OCI-LY7 (cell line): ENCODE measurements around the gene SMARCB1. TPM values are rescaled to one million over a fixed set of nuclear protein-coding genes. Genes with fewer than 3 reads are reported as not detected.

ENCODE experiments used
- BruUV-seq: library from RNA; stranded (reverse); fragments of 400-500 nt; replicated peaks from 2 replicates; lab custom pipeline; 2021; lab: Mats Ljungman, UMichigan
- CTCF ChIA-PET: fragments of 300-600 bp; sonication (Branson Sonifier 250); formaldehyde crosslinking; loops from one replicate; lab custom pipeline; 2022; ENCODE audit warnings: antibody characterized with exemption; ENCODE audit not compliant: unreplicated experiment; lab: Charles Lee
- POLR2A ChIA-PET: fragments of 300-600 bp; sonication (Branson Sonifier 250); formaldehyde crosslinking; loops from one replicate; lab custom pipeline; 2022; ENCODE audit warnings: antibody characterized with exemption; lab: Charles Lee
- DNase-seq: peaks from one replicate; pipeline ENCODE4 v3.0.0-alpha.2; 2015; ENCODE audit warnings: low spot score
- H2AFZ ChIP-seq: fragments of 200-600 bp; sonication (generic), shearing (Covaris generic); 2 replicates; pipeline ENCODE4 v1.6.1; 2014; ENCODE audit warnings: mild to moderate bottlenecking, antibody characterized with exemption, low read length, moderate library complexity
- H3K27ac ChIP-seq: fragments of 200-600 bp; sonication (generic); 2 replicates; pipeline ENCODE4 v1.5.1; 2014; ENCODE audit warnings: mixed run types, low read depth, mild to moderate bottlenecking, moderate library complexity, low read length, inconsistent platforms; ENCODE audit not compliant: poor library complexity, severe bottlenecking
- H3K36me3 ChIP-seq: fragments of 200-600 bp; sonication (generic); 2 replicates; pipeline ENCODE4 v1.6.1; 2014; ENCODE audit warnings: mild to moderate bottlenecking, antibody characterized with exemption, low read length, moderate library complexity, mixed read lengths; ENCODE audit not compliant: insufficient read depth
- H3K4me1 ChIP-seq: fragments of 200-600 bp; sonication (generic); 2 replicates; pipeline ENCODE4 v1.5.1; 2014; ENCODE audit warnings: mild to moderate bottlenecking, low read length; ENCODE audit not compliant: insufficient read depth, poor library complexity, severe bottlenecking
- H3K4me2 ChIP-seq: fragments of 200-600 bp; sonication (generic); 2 replicates; pipeline ENCODE4 v1.6.1; 2014; ENCODE audit warnings: mild to moderate bottlenecking, low read length
- H3K4me3 ChIP-seq: fragments of 200-600 bp; sonication (generic); 2 replicates; pipeline ENCODE4 v1.5.1; 2014; ENCODE audit warnings: mild to moderate bottlenecking, low read depth, low read length; ENCODE audit not compliant: poor library complexity, severe bottlenecking
- H3K79me2 ChIP-seq: fragments of 200-600 bp; sonication (generic); 2 replicates; pipeline ENCODE4 v1.6.1; 2016; ENCODE audit warnings: low read depth, mild to moderate bottlenecking, low read length, moderate library complexity, mixed read lengths; ENCODE audit not compliant: insufficient read depth
- H3K9me2 ChIP-seq: fragments of 200-600 bp; sonication (generic); 2 replicates; pipeline ENCODE4 v1.6.1; 2016; ENCODE audit warnings: mild to moderate bottlenecking, low read length, mixed read lengths; ENCODE audit not compliant: insufficient read depth
- H3K9me3 ChIP-seq: fragments of 200-600 bp; sonication (generic); 2 replicates; pipeline ENCODE4 v1.6.1; 2014; ENCODE audit warnings: mild to moderate bottlenecking, mixed run types, low read length, mixed read lengths
- H4K20me1 ChIP-seq: fragments of 200-600 bp; sonication (generic); 2 replicates; pipeline ENCODE4 v1.6.1; 2014; ENCODE audit warnings: mild to moderate bottlenecking, antibody characterized with exemption, low read length, moderate library complexity, mixed read lengths; ENCODE audit not compliant: insufficient read depth
- CTCF ChIP-seq: fragments of 200-600 bp; sonication (generic); conservative IDR thresholded peaks from 2 replicates; pipeline ENCODE4 v1.5.1; 2014; ENCODE audit warnings: mild to moderate bottlenecking, antibody characterized with exemption, low read length, moderate library complexity, mixed read lengths
- EZH2phosphoT487 ChIP-seq: fragments of 200-600 bp; sonication (generic); IDR thresholded peaks from 2 replicates; pipeline ENCODE4 v1.6.1; 2018; ENCODE audit warnings: low read depth, borderline replicate concordance, mild to moderate bottlenecking, mixed run types, antibody characterized with exemption, low read length, moderate library complexity, mixed read lengths
- intact Hi-C: fragments of 100-400 bp; cut with micrococcal nuclease; formaldehyde crosslinking; loops from one replicate; pipeline ENCODE4 v1.10.0; 2022; ENCODE audit not compliant: unreplicated experiment
- total RNA-seq, 2 experiments: library from RNA; depleted of rRNA in 1 of 2; stranded (reverse); fragments of >200 nt in 1 of 2; shearing (Covaris generic) in 1 of 2; gene quantifications; 2 replicates each; pipeline ENCODE4 v1.2.3, GENCODE V29; 2014 to 2022

SMARCB1 gene
- total RNA-seq, 2 experiments from 2014 or later, result 252 to 265 TPM

DNA sequence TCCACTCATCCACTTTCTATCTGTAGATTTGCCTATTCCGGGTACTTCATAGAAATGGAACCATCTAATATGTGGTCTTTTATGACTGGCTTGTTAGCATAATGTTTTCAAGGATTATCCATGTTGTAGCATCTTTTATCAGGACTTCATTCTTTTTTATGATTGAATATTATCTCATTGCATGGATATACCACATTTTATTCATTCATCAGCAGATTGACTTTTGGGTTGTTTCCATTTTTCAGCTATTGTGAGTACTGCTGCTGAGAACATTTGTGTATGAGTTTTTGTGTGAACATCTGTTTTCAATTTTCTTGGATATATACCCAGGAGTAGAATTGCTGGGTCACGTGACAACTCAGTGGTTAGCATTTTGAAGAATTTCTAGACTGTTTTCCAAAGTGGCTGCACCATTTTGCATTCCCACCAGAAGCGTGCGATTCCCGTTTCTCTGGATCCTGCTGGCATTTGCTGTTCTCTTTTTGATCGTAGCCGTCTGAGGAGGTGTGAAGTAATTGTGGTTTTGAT lies 43.1 kb downstream of the SMARCB1 start:
- Histone ChIP-seq H3K36me3 (peaks cover 96% of the 10 kb centered on the region), H3K4me2 (no peak overlapping the region), H3K9me2 (no peaks in the 10 kb centered on the region), H3K4me3 (no peak overlapping the region), H3K9me3 (no peaks in the 10 kb centered on the region), H3K4me1 (peaks cover 20% of the 10 kb centered on the region), H3K79me2 (no peaks in the 10 kb centered on the region; the same call in 1 of the 2 replicates), H4K20me1 (no peaks in the 10 kb centered on the region), H2AFZ (no peak overlapping the region), H3K27ac (no peak overlapping the region)
- POLR2A ChIA-PET, result no interaction called here
- CTCF ChIA-PET, result interaction anchor here (0.5 kb wide), 1 partner anchor 14 kb away, joined by 14 read pairs; no protein-coding TSS in a partner anchor
- no peak for TF ChIP-seq CTCF
- no peak for TF ChIP-seq EZH2phosphoT487
- no peak for DNase-seq
- intact Hi-C loops, result no loop called here
- BruUV-seq, result no TSS peak

- POLR2A ChIA-PET, result no interaction called here
- Histone ChIP-seq H3K9me3 (no peaks in the 10 kb centered on the region), H2AFZ (no peak overlapping the region), H3K79me2 (no peaks in the 10 kb centered on the region; the same call in 1 of the 2 replicates), H3K9me2 (no peaks in the 10 kb centered on the region), H3K27ac (no peak overlapping the region), H3K36me3 (peaks cover 96% of the 10 kb centered on the region), H3K4me3 (no peak overlapping the region), H3K4me2 (no peak overlapping the region), H3K4me1 (peaks cover 23% of the 10 kb centered on the region), H4K20me1 (no peaks in the 10 kb centered on the region)
- BruUV-seq, result no TSS peak
- CTCF ChIA-PET, result no interaction called here
- no peak for DNase-seq
- TF ChIP-seq EZH2phosphoT487, result no peak
- no peak for TF ChIP-seq CTCF
- intact Hi-C loops, result no loop called here
These were observed 44.5 kb downstream of the SMARCB1 start for GRCh38 chr22:23831261-23831660.

DNA sequence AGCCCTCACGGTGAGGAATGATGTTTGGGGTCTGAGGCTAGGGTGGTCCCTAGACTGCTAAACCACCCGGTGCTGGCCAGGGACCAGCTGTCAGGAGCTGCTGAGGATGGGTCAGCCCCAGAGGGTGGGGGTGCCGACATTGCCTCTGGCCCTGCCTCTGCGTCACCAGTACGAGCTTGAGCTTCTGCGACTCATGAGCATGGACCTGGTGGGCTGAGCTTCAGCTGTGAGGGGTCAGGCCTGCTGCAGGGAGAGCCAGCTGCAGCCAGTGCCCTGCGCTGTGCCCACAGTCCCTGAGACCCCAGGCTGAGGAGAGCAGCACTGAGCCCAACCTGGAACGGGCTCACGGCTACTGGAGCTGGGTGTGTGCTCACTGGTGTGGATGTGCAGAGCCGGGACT lies 45.0 kb downstream of the SMARCB1 start:
- Histone ChIP-seq H3K9me3 (no peaks in the 10 kb centered on the region), H3K4me2 (no peak overlapping the region), H4K20me1 (no peaks in the 10 kb centered on the region), H3K36me3 (peaks cover 96% of the 10 kb centered on the region), H3K4me3 (no peak overlapping the region), H3K9me2 (no peaks in the 10 kb centered on the region), H3K4me1 (peaks cover 23% of the 10 kb centered on the region), H2AFZ (no peak overlapping the region), H3K79me2 (no peaks in the 10 kb centered on the region; the same call in 1 of the 2 replicates), H3K27ac (no peak overlapping the region)
- ChIA-PET POLR2A (interaction anchor here (1.0 kb wide), 1 partner anchor 29 kb away, joined by 3 read pairs; no protein-coding TSS in a partner anchor), CTCF (no interaction called here)
- no peak for DNase-seq
- no peak for TF ChIP-seq EZH2phosphoT487
- no TSS peak for BruUV-seq
- intact Hi-C loops, result no loop called here
